ENCODE data around the gene MEN1.
A peak's percentile ranks its signal among the peaks of the same experiment; 100 is the strongest.

Gene MEN1

DNA sequence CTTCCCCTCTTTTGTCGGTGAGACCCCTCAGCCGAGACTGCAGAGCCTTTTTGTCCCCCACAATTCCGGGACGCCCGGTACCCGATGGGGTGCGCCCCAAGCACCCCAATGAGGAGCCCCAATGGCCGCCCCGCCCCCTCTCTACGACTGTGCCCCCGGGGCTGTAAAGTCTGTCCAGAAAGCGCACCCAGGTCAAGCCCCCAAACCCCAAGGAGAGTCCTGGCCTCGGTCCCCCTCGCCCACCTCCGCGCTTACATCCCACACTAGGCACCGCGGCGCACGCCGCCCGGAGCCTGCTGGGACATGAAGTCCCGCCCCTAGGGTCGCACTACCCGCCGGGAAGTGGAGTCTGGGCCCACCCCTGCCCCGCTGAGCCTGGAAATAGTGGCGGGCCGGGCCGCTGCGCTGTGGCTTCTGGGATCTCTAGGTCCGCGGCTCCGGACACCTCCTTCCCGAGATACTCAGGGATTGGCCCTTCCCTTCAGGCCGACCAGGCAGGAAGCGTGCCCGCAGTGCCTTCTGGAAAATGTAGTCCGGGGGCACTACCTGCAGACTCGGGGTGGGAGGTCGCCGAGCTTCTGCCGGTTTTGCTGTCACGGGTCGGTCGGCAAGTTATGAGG lies at the start of gene MEN1 (continued):
- TF ChIP-seq ZSCAN30 (tag by site-specific recombination; IDR thresholded peaks at IDR 0.05) (no peak), YY2 (tag by site-specific recombination; IDR thresholded peaks at IDR 0.05) (no peak), ZNF555 (tag by site-specific recombination; conservative IDR thresholded peaks at IDR 0.05) (no peak), ZNF211 (tag by site-specific recombination; IDR thresholded peaks at IDR 0.05; ENCODE audit: low read depth) (no peak), ZNF501 (tag by site-specific recombination; IDR thresholded peaks at IDR 0.05) (0 out of 2 replicates have a peak, but pooled peaks have one; percentile 39), ZNF837 (tag by site-specific recombination; IDR thresholded peaks at IDR 0.05) (no peak), ZBTB17 (tag by site-specific recombination; IDR thresholded peaks at IDR 0.05) (peak; percentile 91; the same call in 1 of the 2 replicates), ZNF48 (tag by site-specific recombination; IDR thresholded peaks at IDR 0.05) (no peak), ZNF768 (tag by site-specific recombination; IDR thresholded peaks at IDR 0.05) (no peak), ZNF785 (tag by site-specific recombination; IDR thresholded peaks at IDR 0.05) (no peak), KLF10 (tag by site-specific recombination; IDR thresholded peaks at IDR 0.05) (peak; percentile 69), HOXD13 (CRISPR knock-in tag; IDR thresholded peaks at IDR 0.05; ENCODE audit: borderline replicate concordance) (no peak), ZNF610 (tag by site-specific recombination; IDR thresholded peaks at IDR 0.05; ENCODE audit: borderline replicate concordance) (no peak), OVOL3 (tag by site-specific recombination; IDR thresholded peaks at IDR 0.05) (no peak), ZNF626 (tag by site-specific recombination; IDR thresholded peaks at IDR 0.05) (no peak), MEIS1 (CRISPR knock-in tag; IDR thresholded peaks at IDR 0.05; ENCODE audit: borderline replicate concordance) (no peak), ZNF433 (tag by site-specific recombination; IDR thresholded peaks at IDR 0.05; ENCODE audit: low read depth) (no peak), ZNF530 (tag by site-specific recombination; IDR thresholded peaks at IDR 0.05; ENCODE audit: low read depth) (no peak), ZFP3 (tag by site-specific recombination; IDR thresholded peaks at IDR 0.05; ENCODE audit: low read depth) (no peak), SCRT1 (tag by site-specific recombination; IDR thresholded peaks at IDR 0.05; ENCODE audit: borderline replicate concordance) (no peak), ZNF341 (tag by site-specific recombination; IDR thresholded peaks at IDR 0.05; ENCODE audit: low read depth) (peak; percentile 82), ZNF561 (tag by site-specific recombination; IDR thresholded peaks at IDR 0.05; ENCODE audit: borderline replicate concordance) (no peak), ZNF24 (tag by site-specific recombination; IDR thresholded peaks at IDR 0.05) (no peak)
- TF ChIP-seq, protein P1, sequence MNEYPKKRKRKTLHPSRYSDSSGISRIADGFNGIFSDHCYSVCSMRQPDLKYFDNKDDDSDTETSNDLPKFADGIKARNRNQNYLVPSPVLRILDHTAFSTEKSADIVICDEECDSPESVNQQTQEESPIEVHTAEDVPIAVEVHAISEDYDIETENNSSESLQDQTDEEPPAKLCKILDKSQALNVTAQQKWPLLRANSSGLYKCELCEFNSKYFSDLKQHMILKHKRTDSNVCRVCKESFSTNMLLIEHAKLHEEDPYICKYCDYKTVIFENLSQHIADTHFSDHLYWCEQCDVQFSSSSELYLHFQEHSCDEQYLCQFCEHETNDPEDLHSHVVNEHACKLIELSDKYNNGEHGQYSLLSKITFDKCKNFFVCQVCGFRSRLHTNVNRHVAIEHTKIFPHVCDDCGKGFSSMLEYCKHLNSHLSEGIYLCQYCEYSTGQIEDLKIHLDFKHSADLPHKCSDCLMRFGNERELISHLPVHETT (tag by site-specific recombination; IDR thresholded peaks at IDR 0.05), result no peak
- TF ChIP-seq, protein P2, sequence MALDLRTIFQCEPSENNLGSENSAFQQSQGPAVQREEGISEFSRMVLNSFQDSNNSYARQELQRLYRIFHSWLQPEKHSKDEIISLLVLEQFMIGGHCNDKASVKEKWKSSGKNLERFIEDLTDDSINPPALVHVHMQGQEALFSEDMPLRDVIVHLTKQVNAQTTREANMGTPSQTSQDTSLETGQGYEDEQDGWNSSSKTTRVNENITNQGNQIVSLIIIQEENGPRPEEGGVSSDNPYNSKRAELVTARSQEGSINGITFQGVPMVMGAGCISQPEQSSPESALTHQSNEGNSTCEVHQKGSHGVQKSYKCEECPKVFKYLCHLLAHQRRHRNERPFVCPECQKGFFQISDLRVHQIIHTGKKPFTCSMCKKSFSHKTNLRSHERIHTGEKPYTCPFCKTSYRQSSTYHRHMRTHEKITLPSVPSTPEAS (tag by site-specific recombination; IDR thresholded peaks at IDR 0.05), result no peak
- TF ChIP-seq, protein P3, sequence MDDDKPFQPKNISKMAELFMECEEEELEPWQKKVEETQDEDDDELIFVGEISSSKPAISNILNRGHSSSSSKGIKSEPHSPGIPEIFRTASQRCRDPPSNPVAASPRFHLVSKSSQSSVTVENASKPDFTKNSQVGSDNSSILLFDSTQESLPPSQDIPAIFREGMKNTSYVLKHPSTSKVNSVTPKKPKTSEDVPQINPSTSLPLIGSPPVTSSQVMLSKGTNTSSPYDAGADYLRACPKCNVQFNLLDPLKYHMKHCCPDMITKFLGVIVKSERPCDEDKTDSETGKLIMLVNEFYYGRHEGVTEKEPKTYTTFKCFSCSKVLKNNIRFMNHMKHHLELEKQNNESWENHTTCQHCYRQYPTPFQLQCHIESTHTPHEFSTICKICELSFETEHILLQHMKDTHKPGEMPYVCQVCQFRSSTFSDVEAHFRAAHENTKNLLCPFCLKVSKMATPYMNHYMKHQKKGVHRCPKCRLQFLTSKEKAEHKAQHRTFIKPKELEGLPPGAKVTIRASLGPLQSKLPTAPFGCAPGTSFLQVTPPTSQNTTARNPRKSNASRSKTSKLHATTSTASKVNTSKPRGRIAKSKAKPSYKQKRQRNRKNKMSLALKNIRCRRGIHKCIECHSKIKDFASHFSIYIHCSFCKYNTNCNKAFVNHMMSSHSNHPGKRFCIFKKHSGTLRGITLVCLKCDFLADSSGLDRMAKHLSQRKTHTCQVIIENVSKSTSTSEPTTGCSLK (tag by site-specific recombination; IDR thresholded peaks at IDR 0.05), result no peak
- TF ChIP-seq, protein P4, sequence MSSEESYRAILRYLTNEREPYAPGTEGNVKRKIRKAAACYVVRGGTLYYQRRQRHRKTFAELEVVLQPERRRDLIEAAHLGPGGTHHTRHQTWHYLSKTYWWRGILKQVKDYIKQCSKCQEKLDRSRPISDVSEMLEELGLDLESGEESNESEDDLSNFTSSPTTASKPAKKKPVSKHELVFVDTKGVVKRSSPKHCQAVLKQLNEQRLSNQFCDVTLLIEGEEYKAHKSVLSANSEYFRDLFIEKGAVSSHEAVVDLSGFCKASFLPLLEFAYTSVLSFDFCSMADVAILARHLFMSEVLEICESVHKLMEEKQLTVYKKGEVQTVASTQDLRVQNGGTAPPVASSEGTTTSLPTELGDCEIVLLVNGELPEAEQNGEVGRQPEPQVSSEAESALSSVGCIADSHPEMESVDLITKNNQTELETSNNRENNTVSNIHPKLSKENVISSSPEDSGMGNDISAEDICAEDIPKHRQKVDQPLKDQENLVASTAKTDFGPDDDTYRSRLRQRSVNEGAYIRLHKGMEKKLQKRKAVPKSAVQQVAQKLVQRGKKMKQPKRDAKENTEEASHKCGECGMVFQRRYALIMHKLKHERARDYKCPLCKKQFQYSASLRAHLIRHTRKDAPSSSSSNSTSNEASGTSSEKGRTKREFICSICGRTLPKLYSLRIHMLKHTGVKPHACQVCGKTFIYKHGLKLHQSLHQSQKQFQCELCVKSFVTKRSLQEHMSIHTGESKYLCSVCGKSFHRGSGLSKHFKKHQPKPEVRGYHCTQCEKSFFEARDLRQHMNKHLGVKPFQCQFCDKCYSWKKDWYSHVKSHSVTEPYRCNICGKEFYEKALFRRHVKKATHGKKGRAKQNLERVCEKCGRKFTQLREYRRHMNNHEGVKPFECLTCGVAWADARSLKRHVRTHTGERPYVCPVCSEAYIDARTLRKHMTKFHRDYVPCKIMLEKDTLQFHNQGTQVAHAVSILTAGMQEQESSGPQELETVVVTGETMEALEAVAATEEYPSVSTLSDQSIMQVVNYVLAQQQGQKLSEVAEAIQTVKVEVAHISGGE (tag by site-specific recombination; conservative IDR thresholded peaks at IDR 0.05; ENCODE audit: low read depth), result peak; percentile 73; the same call in 1 of the 2 replicates
- TF ChIP-seq, protein P5, sequence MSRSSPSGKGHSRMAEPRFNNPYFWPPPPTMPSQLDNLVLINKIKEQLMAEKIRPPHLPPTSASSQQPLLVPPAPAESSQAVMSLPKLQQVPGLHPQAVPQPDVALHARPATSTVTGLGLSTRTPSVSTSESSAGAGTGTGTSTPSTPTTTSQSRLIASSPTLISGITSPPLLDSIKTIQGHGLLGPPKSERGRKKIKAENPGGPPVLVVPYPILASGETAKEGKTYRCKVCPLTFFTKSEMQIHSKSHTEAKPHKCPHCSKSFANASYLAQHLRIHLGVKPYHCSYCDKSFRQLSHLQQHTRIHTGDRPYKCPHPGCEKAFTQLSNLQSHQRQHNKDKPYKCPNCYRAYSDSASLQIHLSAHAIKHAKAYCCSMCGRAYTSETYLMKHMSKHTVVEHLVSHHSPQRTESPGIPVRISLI (tag by site-specific recombination; IDR thresholded peaks at IDR 0.05), result no peak
- TF ChIP-seq, protein P6, sequence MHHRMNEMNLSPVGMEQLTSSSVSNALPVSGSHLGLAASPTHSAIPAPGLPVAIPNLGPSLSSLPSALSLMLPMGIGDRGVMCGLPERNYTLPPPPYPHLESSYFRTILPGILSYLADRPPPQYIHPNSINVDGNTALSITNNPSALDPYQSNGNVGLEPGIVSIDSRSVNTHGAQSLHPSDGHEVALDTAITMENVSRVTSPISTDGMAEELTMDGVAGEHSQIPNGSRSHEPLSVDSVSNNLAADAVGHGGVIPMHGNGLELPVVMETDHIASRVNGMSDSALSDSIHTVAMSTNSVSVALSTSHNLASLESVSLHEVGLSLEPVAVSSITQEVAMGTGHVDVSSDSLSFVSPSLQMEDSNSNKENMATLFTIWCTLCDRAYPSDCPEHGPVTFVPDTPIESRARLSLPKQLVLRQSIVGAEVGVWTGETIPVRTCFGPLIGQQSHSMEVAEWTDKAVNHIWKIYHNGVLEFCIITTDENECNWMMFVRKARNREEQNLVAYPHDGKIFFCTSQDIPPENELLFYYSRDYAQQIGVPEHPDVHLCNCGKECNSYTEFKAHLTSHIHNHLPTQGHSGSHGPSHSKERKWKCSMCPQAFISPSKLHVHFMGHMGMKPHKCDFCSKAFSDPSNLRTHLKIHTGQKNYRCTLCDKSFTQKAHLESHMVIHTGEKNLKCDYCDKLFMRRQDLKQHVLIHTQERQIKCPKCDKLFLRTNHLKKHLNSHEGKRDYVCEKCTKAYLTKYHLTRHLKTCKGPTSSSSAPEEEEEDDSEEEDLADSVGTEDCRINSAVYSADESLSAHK (tag by site-specific recombination; IDR thresholded peaks at IDR 0.05), result no peak

Data from HEK293 (cell line).